DOHH2 (cell line): ENCODE measurements around the gene GANAB.

ENCODE experiments used
- H3F3A ChIP-seq: fragments of 200-600 bp; sonication (generic), shearing (Covaris generic); 2 replicates; pipeline ENCODE4 v1.6.0; 2016; ENCODE audit warnings: antibody characterized with exemption, mild to moderate bottlenecking; ENCODE audit not compliant: control insufficient read depth, insufficient read depth
- H3K27ac ChIP-seq: fragments of 200-600 bp; sonication (generic); 2 replicates; pipeline ENCODE4 v1.5.1; 2014; ENCODE audit warnings: low read depth, mild to moderate bottlenecking, low read length, moderate library complexity
- H3K27me3 ChIP-seq: fragments of 200-600 bp; sonication (generic); 2 replicates; pipeline ENCODE4 v1.6.1; 2014; ENCODE audit warnings: mild to moderate bottlenecking, low read length, mixed read lengths; ENCODE audit not compliant: control insufficient read depth
- H3K36me3 ChIP-seq: fragments of 200-600 bp; sonication (generic); 2 replicates; pipeline ENCODE4 v1.6.1; 2014; ENCODE audit warnings: mild to moderate bottlenecking, low read length, moderate library complexity, mixed read lengths; ENCODE audit not compliant: control insufficient read depth
- H3K4me1 ChIP-seq: fragments of 200-600 bp; sonication (generic); 2 replicates; pipeline ENCODE4 v1.6.1; 2014; ENCODE audit warnings: mild to moderate bottlenecking, low read length, mixed read lengths; ENCODE audit not compliant: control insufficient read depth
- H3K4me2 ChIP-seq: fragments of 200-600 bp; sonication (generic); 2 replicates; pipeline ENCODE4 v1.6.0; 2014; ENCODE audit warnings: mild to moderate bottlenecking, low read length, moderate library complexity
- H3K4me3 ChIP-seq: fragments of 200-600 bp; sonication (generic); 2 replicates; pipeline ENCODE4 v1.5.1; 2014; ENCODE audit warnings: mild to moderate bottlenecking, low read length, mixed read lengths
- H3K79me2 ChIP-seq: fragments of 200-600 bp; sonication (generic); 2 replicates; pipeline ENCODE4 v1.6.1; 2014; ENCODE audit warnings: mild to moderate bottlenecking, low read length, mixed read lengths; ENCODE audit not compliant: control insufficient read depth
- H3K9me2 ChIP-seq: fragments of 200-600 bp; sonication (generic); replicated peaks from 2 replicates; pipeline ENCODE4 v1.6.1; 2014; ENCODE audit warnings: mild to moderate bottlenecking, low read length, mixed read lengths; ENCODE audit not compliant: control insufficient read depth
- H3K9me3 ChIP-seq: fragments of 200-600 bp; sonication (generic); 2 replicates; pipeline ENCODE4 v1.6.1; 2014; ENCODE audit warnings: antibody characterized with exemption, low read length, mixed read lengths; ENCODE audit not compliant: control insufficient read depth, insufficient read depth
- H4K20me1 ChIP-seq: fragments of 200-600 bp; sonication (generic); 2 replicates; pipeline ENCODE4 v1.6.0; 2014; ENCODE audit warnings: low read depth, mild to moderate bottlenecking, antibody characterized with exemption, low read length, moderate library complexity; ENCODE audit not compliant: control insufficient read depth, insufficient read depth
- CTCF ChIP-seq: fragments of 200-600 bp; sonication (generic); IDR thresholded peaks from one replicate; pipeline ENCODE4 v1.5.1; 2014; ENCODE audit warnings: antibody characterized with exemption, mild to moderate bottlenecking, low read depth, low read length; ENCODE audit not compliant: poor library complexity, severe bottlenecking
- EZH2phosphoT487 ChIP-seq: fragments of 200-600 bp; sonication (generic); IDR thresholded peaks from 2 replicates; pipeline ENCODE4 v1.6.1; 2017; ENCODE audit warnings: borderline replicate concordance, mild to moderate bottlenecking, antibody characterized with exemption, low read length, moderate library complexity, mixed read lengths

The GANAB gene

GRCh38 chr11:62580959-62581715, 65.3 kb downstream of the GANAB start:
- Histone ChIP-seq H4K20me1 (no peaks in the 10 kb centered on the region), H3K27me3 (no peaks in the 10 kb centered on the region), H3K9me3 (no peaks in the 10 kb centered on the region), H3K4me1 (no peaks in the 10 kb centered on the region), H3F3A (peaks cover 4% of the 10 kb centered on the region), H3K9me2 (no peaks in the 10 kb centered on the region), H3K79me2 (peaks cover 30% of the 10 kb centered on the region), H3K27ac (no peak overlapping the region), H3K36me3 (peaks cover 72% of the 10 kb centered on the region), H3K4me3 (no peak overlapping the region), H3K4me2 (no peak overlapping the region)
- TF ChIP-seq EZH2phosphoT487 (no peak), CTCF (no peak)

DNA sequence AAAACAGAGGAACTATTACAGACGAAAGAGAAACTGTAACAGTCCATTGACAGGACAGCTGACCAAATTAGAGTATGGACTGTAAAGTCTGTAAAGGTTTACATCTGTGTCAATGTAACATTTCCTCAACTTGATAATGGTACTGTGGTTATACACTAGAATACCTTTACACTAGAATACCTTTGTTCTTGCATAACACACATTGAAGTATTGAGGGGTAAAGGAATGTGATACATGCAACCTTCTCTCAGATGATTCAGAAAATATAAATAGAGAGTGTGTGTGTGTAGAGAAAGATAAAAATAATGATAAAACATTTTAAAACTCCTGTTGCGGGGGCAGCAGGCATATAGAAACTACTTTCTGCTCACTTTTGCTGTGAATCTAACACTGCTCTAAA, 67.2 kb downstream of the GANAB start:
- Histone ChIP-seq H3K9me2 (no peaks in the 10 kb centered on the region), H3K4me1 (peaks cover 16% of the 10 kb centered on the region), H3K4me3 (no peak overlapping the region), H4K20me1 (no peaks in the 10 kb centered on the region), H3K36me3 (peaks cover 78% of the 10 kb centered on the region), H3K79me2 (peaks cover 35% of the 10 kb centered on the region), H3K9me3 (no peaks in the 10 kb centered on the region), H3K27ac (no peak overlapping the region), H3K27me3 (no peaks in the 10 kb centered on the region), H3F3A (peaks cover 9% of the 10 kb centered on the region), H3K4me2 (no peak overlapping the region)
- no peak for TF ChIP-seq EZH2phosphoT487
- TF ChIP-seq CTCF = no peak

DNA sequence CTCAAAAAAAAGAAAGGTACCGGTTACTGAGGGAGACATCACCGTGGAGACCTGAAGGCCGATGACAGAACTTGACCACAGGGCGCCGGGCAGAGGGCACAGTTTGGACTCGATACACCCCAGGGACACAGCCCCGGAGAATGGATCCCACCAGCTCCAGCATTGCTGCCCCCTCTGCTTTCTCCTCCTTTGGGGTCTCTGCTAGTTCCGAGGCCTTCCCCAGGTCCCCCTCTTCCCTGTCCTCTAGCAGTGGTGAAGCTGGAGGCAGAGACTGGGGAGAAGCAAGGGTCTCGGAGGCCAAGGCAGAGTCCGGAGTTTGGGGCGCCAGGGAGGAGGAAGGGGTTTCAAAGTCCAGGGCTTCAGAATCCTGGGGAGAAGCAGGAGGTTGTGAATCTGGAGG, 67.9 kb downstream of the GANAB start:
- Histone ChIP-seq H3K36me3 (peaks cover 74% of the 10 kb centered on the region), H3K79me2 (peaks cover 31% of the 10 kb centered on the region), H3K4me1 (peaks cover 16% of the 10 kb centered on the region)

More for the DNA sequence above, 67.9 kb downstream of the GANAB start:
- Histone ChIP-seq H3K27me3 (no peaks in the 10 kb centered on the region), H4K20me1 (no peaks in the 10 kb centered on the region), H3K9me2 (no peaks in the 10 kb centered on the region), H3K27ac (no peak overlapping the region), H3K4me3 (no peak overlapping the region), H3K4me2 (no peak overlapping the region), H3K9me3 (no peaks in the 10 kb centered on the region), H3F3A (peaks cover 9% of the 10 kb centered on the region)
- no peak for TF ChIP-seq EZH2phosphoT487
- TF ChIP-seq CTCF = no peak
